D341Med (cell line): Measurements from ENCODE around the gene FCHSD2.
"Not testable (repeated sequence)": the region's sequence is repeated elsewhere in the genome, so short reads cannot be mapped to it uniquely, and the experiment has no call there.

Source experiments
- DNase-seq: peaks from one replicate; pipeline ENCODE4 v3.0.0; 2012; ENCODE audit warnings: low spot score

FCHSD2 gene

DNA sequence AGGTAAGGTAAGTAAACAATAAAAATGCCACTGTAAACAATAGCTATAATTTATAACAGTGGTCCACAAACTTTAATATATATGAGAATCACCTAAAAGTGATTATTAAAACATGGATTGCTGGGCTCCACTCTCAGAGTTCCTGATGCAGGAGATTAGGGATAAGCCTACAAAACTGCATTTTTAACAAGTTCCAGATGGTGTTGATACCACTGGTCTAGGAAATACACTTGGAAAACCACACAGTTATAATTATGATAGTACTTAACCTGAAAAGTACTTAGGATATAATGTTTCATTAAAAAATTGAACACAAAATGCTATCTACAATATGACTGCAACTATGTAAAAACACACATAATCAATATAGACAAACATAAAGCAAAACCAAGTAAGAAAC is 20.4 kb downstream of the FCHSD2 start:
- no peak for DNase-seq

DNA sequence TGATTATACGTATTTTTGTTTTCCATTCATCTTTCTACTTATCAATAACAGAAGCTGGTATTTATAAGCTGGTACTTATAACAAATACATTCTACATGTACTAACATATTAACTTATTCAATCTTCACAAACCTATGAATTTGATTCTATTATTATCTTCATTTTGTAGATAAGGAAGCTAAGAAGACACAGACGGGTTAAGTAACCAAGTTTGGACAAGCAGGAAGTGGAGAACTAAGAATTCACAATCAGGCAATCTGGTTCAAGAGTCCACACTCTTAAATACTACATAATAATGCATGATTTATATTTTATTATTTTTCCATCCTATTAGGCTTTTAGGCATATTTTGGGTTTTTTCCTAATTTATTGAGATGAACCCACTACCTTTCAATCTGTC is 25.0 kb downstream of the FCHSD2 start:
- DNase-seq = no peak

DNA sequence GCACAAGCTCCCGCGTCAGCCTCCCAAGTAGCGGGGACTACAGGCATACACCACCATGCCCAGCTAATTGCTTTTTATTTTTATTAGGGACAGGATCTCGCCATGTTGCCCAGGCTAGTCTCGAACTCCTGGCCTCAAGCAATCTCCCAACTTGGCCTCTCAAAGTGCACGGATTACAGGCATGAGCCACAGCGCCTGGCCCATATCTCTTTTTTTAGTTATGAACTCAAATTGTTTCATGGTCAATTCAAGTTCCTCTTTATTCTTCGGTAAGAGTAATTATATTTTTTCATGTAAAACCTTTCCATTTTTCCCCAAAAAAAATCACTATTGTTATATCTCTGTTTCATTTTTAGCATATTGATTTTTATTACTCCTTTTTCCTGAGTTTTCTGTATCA is 25.5 kb downstream of the FCHSD2 start:
- no peak for DNase-seq

DNA sequence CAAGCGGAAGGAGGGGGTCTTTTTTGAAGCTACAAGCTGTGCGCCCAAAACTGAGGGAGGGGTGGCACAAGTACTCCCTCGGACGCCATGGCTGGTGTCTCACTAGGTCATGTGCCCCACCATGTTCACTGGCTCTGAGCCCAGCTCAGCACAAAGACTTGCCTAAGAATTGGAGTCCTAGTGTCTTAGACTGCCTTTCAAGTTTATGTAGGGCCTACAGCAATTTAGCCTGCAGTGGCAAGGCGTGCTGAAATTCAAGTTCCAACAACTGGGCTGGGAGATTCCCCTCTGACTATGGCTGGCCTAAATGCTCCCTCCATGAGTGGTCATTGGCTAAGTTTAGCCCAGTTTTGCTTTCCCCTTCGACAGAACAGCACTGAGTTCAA is 27.3 kb downstream of the FCHSD2 start:
- DNase-seq = no peak

DNA sequence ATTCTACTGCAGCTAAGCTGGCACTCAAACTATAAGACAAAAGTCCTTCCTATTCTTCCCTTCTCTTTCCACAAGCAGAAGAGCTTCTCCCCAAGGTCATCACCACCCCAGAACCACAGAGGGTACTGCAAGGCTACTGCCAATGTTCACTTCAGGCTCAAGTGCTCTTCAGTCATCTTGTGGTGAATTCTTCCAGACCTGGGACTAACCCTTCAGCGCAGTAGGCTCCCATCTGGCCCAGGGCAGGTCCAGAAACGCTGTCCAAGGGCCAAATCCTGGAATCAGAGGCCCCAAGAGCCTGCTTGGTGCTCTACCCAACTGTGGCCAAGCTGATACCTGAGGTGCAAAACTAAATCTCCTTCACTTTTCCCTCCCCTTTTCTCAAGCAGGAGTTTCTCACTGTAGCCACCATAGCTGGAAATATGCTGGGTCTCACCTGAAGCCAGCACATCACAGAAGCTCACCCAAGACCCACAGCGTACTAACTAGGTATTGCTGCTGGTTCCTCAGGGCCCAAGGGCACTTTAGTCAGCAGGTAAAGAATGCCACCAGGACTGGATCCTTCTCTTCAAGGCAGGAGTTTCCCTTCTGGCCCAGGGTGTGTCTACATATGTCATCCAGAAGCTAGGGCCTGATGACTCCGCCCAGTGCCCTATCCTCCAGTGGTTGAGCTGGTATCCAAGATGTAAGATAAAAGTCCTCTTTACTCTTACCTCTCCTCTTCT is 27.8 kb downstream of the FCHSD2 start:
- no peak for DNase-seq

DNA sequence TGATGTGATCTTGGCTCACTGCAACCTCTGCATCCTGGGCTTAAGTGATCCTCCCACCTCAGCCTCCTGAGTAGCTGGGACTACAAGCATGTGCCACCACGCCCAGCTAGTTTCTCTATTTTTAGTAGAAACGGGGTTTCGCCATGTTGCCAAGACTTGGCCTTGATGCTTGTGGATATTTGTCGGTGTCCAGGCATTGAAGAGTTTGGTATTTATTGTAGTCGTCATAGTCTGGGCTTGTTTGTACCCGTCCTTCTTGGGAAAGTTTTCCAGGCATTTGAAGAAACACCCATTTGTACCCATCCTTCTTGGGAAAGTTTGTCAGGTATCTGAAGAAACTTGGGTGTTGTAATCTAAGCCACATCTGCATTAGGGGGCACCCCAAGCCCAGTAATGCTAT is 28.7 kb downstream of the FCHSD2 start:
- no peak for DNase-seq

DNA sequence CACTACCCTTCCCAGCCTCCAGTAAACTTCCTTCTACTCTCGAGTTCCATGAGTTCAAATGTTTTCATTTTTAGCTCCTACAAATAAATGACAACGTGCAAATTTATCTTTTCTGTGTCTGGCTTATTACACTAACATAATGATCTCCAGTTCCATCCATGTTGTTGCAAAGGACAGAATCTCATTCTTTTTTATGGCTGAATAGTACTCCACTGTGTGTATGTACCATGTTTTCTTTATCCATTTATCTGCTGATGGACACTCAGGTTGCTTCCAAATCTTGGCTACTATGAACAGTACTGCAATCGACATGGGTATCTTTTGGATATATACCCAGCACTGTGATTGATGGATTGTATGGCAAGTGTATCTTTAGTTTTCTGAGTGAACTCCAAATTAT is 34.5 kb downstream of the FCHSD2 start:
- no peak for DNase-seq

DNA sequence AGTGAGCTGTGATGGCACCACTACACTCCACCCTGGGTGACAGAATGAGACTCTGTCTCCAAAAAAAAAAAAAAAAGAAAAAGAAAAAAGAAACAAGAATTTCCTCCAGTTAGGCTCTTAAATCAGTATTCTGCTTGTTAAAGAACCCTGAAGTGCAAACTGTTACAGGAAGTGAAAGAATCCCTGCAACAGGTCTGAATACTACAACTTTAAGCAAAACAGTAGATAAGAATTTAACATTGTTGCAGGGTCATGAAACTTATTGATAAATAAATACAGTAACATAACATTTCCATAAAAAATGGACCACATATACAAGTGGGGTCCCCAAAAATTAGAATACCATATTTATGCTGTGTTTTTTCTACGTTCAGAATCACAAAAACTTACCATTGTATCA is 35.8 kb downstream of the FCHSD2 start:
- DNase-seq = no peak

DNA sequence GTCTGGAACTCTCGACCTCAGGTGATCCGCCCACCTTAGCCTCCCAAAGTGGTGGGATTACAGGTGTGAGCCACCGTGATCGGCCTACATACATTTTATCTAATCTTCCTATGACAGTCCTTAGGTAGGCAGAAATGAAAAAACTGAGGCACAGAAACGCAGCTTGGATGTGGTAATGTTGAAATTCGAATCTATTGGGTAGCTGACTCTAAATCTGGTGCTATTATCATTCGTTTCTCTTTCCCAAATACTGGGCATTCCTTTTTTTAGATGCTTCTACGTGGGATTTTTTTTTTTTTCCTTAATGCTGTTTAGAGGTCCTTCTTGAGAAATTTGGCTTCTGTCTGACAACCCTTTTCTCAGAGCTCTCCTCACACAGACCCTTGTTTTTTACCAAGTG is 41.5 kb downstream of the FCHSD2 start:
- DNase-seq = no peak

DNA sequence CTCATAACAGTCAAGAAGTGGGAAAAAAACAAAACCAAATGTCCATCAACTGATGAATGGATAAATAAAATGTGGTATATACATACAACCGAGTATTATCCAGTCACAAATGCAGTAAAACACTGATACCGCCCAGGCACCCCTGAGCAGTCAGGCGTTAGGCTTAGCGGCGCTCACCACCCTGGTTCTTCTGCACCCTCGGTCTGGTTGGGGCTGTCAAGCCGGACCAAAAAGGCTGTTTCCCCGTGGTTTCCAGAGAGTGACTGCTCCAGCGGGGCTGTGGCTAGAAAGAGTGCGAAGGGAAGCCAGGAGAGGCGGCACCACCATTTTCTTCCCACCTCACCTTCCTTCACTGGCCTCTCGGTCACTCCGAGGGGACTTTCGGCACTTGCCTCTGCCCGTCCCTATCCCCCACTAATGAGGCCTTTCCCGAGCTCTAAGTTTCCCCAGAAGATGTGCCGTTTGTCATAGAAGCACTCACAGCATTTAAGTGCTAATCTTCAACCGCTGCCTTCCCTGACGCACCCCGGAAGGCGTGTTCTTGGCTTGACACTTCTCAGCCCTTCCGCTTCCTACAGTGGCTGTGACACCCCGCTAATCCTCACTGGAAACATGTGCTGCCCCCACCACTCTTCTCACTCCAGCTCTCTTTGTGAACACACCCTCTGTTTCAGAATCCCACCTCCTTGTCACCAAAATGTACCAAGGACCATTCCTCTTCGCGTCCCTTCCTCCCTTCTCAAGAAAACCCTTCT is 42.4 kb downstream of the FCHSD2 start:
- DNase-seq = no peak

DNA sequence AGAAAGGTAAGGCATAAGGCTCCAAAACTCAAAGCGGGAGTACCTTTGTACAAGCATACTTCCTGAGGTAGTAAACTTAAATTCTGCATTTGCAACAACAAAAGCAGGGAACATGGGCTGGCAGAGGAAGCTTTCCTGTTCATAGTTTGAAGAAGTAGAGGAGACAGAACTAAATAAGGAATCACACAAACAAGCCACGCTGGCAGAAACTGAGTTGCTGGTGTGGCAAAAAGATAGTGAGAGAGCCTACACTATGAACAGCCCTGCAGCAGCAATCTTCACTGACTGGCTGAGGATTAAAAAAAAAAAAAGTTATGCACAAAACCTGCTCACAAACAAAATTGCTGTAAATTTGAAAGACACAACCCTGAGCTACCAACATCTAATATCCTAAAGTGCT is 46.5 kb downstream of the FCHSD2 start:
- no peak for DNase-seq

DNA sequence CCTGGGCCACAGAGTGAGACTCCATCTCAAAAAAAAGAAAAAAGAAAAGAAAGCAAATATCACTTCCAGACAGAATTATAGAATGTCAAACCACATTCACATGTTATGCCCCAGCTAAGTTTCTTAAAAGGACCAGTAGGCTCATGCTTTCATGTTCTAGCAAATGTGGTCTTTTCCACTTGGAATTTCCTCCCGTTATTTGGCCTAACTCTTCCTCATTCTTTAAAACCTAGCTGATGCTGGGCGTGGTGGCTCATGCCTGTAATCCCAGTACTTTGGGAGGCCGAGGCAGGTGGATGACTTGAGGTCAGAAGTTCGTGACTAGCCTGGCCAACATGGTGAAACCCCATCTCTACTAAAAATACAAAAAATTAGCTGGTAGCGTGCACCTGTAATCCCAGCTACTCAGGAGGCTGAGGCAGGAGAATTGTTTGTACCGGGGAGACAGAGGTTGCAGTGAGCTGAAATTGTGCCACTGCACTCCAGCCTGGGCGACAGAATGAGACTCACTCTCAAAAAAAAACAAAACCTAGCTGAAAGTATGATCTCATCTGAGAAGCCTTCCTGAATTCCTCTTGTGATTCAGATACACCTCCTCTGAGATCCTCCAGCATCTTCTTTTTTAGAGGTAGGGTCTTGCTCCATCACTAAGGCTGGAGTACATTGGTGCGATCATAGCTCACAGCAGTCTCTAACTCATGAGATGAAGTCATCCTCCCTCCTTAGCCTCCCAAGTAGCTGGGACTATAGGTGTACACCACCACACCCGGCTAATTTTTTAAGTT is 50.4 kb downstream of the FCHSD2 start:
- DNase-seq = no peak

DNA sequence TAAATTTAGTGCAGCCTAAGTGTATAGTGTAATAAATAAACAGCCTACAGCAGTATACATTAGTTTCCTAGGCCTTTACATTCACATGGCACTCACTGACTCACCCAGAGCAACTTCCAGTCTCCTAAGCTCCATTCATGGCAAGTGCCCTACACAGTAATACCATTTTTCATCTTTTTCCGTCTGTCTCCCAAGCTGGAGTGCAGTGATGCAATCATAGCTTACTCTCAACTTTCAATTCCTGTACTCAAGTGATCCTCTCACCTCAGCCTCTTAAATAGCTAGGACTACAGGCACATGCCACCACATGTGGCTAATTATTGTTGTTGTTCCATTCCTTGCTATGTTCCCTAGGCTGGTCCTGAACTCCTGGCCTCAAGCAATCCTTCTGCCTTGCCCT is 54.4 kb downstream of the FCHSD2 start:
- no peak for DNase-seq

DNA sequence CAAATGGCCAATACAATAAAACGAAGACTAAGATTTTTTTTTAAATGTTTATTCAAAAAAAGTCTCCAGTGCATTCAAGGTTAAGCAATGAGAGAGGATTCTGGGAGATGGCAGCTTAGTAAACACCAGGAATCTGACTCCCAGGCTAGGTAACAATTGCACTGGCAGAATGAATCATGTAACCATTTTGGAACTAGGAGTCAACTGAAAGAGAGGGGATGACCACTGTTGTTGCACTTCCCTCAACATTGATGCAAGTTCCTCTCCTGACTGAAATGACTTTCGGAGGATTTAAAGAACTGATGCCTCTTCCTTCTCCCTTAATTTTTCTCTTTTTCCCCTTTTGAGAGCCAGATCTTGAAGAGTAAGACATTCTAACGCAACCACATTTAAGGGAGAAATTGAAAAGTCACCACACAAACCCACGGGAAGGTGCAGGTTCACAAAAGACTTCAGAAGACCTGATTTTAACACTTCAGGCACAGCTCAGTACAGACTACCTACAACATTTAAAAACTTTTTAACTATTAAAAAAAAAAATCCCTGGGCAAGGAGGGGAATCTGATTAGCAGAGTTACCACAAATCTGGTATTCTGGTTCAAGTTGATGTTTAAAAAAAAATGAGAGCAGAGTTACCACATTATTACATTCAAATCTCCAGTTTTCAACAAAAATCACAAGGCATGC is 56.8 kb downstream of the FCHSD2 start:
- DNase-seq = no peak

DNA sequence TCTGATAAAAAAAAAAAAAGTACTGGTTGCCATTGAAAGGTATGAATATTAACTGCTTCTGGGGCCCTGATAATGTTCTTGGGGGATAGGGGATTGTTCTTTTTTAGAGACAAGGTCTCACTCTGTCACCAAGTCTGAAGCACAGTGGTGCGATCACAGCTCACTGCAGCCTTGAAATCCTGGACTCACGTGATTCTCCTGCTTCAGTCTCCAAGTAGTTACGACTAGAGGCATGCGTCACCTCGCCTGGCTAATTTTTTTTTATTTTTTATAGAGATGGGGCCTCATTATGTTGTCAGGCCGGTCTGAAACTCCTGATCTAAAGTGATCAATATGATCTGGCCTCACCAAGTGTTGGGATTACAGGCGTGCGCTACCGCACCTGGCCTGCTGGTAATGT is 63.5 kb downstream of the FCHSD2 start:
- no peak for DNase-seq

DNA sequence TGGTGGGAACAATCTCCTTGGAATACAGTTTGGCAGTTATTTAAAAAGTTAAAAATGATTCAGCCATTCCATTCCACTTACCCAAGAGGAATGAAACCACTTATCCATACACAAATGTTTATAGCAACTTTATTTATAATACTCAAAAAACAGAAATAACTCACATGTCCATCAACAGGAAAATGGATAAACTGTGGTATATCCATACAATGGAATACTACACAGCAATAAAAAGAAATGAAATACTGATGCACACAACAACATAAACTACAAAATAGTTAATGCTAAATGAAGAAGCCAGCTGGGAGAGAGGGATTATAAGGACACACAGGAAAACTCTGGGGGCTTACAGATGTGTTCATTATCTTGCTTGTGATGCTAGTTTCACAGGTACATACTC is 64.7 kb downstream of the FCHSD2 start:
- no peak for DNase-seq

DNA sequence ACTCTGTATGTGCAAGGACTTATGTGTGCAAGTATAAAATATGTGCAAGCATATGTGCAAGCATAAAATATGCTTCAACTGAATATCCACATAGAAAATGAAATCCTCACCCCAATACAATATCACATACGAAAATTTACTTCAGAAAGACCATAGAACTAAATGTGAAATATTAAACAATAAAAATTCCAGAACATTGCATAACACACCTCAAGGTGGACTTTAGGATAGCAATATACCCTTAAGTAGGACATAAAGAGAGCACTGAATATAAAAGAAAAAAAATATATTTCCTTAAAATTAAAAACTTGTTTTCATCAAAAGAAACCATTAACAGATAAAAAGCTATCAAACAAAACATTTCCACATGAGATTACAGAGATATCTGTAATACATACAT is 67.8 kb downstream of the FCHSD2 start:
- DNase-seq = no peak

DNA sequence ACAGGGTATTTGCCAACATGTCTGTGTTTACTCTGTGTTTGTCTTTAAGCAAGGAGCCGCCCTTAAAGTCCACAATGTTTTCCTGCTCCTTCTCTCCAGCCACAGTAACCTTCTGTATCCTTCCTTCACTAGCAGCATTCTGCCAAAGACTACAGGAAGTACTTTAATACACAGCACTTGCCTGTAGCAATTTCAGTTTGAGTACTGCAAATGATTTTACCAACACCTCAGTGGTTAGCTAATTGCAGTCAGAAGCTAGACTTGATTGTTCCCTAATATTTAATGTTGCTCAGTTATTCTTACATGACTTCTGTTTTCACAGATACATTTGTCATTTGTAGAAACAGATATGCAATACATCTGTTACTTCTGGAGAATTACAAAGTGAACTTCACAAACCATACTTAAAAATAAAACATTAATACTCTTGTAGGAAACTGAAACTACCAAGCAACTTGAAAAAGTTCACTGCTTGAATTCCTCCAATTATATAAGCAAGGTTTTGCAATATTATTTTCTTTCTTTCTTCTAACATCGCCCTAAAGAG is 69.1 kb downstream of the FCHSD2 start:
- no peak for DNase-seq

DNA sequence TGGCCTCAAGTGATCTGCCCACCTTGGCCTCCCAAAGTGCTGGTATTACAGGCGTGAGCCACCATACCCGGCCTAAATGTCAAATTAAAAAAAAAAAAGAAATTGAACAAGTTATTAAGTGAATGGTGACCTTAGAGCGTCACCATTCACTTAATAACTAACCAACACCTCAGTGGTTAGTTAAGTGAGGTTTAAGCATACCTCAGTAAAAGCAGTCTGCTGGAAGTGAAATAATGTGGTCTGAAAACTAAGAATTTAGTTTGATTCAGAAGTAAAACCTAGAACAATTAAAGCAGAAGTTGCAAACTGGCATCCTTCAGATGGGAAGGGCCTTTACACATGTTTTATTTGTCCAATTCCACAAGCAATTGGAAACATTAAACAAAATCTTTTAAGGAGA is 71.5 kb downstream of the FCHSD2 start:
- no peak for DNase-seq

DNA sequence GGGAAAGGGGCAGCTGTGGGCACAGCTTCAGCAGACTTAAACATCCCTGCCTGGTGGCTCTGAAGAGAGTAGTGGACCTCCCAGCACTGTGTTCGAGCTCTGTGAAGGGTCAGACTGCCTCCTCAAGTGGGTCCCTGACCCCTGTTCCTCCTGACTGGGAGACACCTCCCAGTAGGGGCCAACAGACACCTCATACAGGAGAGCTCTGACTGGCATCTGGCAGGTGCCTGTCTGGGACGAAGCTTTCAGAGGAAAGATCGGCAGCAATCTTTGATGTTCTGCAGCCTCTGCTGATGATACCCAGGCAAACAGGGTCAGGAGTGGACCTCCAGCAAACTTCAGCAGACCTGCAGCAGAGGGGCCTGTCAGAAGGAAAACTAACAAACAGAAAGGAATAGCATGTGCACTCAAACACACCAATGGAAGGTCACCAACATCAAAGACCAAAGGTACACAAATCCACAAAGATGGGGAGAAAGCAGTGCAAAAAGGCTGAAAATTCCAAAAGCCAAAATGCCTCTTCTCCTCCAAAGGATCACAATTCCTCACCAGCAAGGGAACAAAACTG is 80.2 kb downstream of the FCHSD2 start:
- DNase-seq = not testable (repeated sequence)

DNA sequence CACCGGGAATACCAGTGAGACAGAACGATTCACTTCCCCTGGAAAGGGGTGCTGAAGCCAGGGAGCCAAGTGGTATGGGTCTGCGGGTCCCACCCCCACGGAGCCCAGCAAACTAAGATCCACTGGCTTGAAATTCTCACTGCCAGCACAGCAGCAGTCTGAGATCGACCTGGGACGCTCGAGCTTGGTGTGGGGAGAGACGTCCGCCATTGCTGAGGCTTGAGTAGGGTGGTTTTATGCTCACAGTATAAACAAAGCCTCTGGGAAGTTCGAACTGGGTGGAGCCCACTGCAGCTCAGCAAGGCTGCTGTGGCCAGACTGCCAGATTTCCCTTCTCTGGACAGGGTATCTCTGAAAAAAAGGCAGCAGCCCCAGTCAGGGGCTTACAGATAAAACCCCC is 80.7 kb downstream of the FCHSD2 start:
- not testable (repeated sequence) for DNase-seq

DNA sequence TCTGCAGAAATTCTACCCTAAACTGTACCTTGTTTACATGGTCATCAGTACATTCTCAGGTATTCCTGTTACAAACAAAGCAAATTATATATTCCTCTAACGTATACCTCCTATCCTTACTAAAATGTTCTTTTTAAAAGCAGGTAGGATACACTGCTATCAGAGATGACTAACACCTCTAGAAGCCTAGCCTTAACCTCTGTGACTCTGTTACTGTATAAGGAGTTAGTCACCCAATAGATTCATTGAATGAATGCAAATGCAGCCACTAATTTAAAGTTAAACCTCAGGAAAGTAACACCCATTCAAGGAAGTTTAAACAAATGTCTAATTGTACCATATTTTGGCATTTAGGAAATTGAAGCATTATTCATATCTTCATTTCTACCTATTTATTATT is 82.2 kb downstream of the FCHSD2 start:
- DNase-seq = no peak
